ENCODE results near the gene AJUBA.
"Not testable (repeated sequence)": the region's sequence is repeated elsewhere in the genome, so short reads cannot be mapped to it uniquely, and the experiment has no call there.

Gene AJUBA

GRCh38 chr14:23018107-23018506, 35.8 kb upstream of the AJUBA start:
- no peak overlapping the region for H3K4me3 ChIP-seq (ENCODE audit: low read length)
- no peak overlapping the region for H3K9ac ChIP-seq (ENCODE audit: low read depth, low read length)
- H3K9me3 ChIP-seq (ENCODE audit: insufficient read depth, low read depth, low read length) = no peaks in the 10 kb centered on the region
- H3K36me3 ChIP-seq (ENCODE audit: insufficient read depth, low read length) = peaks cover 8% of the 10 kb centered on the region; the same call in 1 of the 2 replicates
- H3K27ac ChIP-seq (ENCODE audit: low read depth, low read length) = no peak overlapping the region
- no peaks in the 10 kb centered on the region for H3K4me1 ChIP-seq (ENCODE audit: insufficient read depth, low read length)
- no peaks in the 10 kb centered on the region for H3K27me3 ChIP-seq (ENCODE audit: insufficient read depth, low read length)

GRCh38 chr14:23017091-23017490, 34.7 kb upstream of the AJUBA start:
- no peak overlapping the region for H3K27ac ChIP-seq (ENCODE audit: low read depth, low read length)
- H3K36me3 ChIP-seq (ENCODE audit: insufficient read depth, low read length) = peaks cover 4% of the 10 kb centered on the region; the same call in 1 of the 2 replicates
- H3K4me1 ChIP-seq (ENCODE audit: insufficient read depth, low read length) = no peaks in the 10 kb centered on the region
- H3K9ac ChIP-seq (ENCODE audit: low read depth, low read length) = no peak overlapping the region
- H3K27me3 ChIP-seq (ENCODE audit: insufficient read depth, low read length) = no peaks in the 10 kb centered on the region
- H3K9me3 ChIP-seq (ENCODE audit: insufficient read depth, low read depth, low read length) = no peaks in the 10 kb centered on the region
- WGBS = 89% methylated on average over 5 of the region's 5 CpGs
- no peak overlapping the region for H3K4me3 ChIP-seq (ENCODE audit: low read length)

DNA sequence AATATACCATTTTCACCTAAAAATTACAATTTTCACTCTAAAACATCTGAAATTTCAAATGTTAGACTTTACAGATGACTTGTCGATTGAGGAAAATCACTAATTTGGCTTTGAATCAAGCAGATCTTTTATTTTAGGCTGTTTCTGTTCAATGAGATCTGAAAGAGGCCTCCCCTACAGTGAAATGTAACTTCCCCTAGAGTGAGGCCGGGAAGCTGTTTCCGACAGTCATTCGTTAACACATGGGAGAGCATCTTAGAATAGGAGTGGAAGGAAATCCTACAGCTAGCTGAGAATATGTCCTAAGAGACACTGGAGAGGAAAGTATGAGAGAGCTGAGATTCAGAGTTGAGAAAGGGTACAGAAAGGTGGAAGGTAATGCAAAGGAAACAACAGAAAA, 33.3 kb upstream of the AJUBA start:
- 82% methylated on average over 4 of the region's 4 CpGs for WGBS
- H3K4me3 ChIP-seq (ENCODE audit: low read length) = no peak overlapping the region

DNA sequence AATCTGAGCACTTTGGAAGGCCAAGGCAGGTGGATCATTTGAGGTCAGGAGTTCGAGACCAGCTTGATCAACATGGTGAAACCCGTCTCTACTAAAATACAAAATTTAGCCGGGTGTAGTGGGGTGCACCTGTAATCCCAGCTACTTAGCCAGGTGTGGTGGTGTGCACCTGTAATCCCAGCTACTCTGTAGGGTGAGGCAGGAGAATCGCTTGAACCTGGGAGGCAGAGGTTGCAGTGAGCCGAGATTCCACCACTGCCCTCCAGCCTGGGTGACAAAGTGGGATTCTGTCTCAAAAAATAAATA, 31.4 kb upstream of the AJUBA start:
- H3K4me1 ChIP-seq (ENCODE audit: insufficient read depth, low read length) = peaks cover 11% of the 10 kb centered on the region
- H3K4me3 ChIP-seq (ENCODE audit: low read length); H3K36me3 ChIP-seq (ENCODE audit: insufficient read depth, low read length); H3K27me3 ChIP-seq (ENCODE audit: insufficient read depth, low read length); H3K27ac ChIP-seq (ENCODE audit: low read depth, low read length); H3K9ac ChIP-seq (ENCODE audit: low read depth, low read length); H3K9me3 ChIP-seq (ENCODE audit: insufficient read depth, low read depth, low read length): not testable (repeated sequence)
- WGBS = 92% methylated on average over 5 of the region's 5 CpGs

More for the DNA sequence above, 33.3 kb upstream of the AJUBA start:
- Histone ChIP-seq H3K9ac (ENCODE audit: low read depth, low read length) (no peak overlapping the region), H3K9me3 (ENCODE audit: insufficient read depth, low read depth, low read length) (no peaks in the 10 kb centered on the region), H3K27me3 (ENCODE audit: insufficient read depth, low read length) (no peaks in the 10 kb centered on the region), H3K27ac (ENCODE audit: low read depth, low read length) (no peak overlapping the region), H3K36me3 (ENCODE audit: insufficient read depth, low read length) (no peaks in the 10 kb centered on the region), H3K4me1 (ENCODE audit: insufficient read depth, low read length) (no peaks in the 10 kb centered on the region)

DNA sequence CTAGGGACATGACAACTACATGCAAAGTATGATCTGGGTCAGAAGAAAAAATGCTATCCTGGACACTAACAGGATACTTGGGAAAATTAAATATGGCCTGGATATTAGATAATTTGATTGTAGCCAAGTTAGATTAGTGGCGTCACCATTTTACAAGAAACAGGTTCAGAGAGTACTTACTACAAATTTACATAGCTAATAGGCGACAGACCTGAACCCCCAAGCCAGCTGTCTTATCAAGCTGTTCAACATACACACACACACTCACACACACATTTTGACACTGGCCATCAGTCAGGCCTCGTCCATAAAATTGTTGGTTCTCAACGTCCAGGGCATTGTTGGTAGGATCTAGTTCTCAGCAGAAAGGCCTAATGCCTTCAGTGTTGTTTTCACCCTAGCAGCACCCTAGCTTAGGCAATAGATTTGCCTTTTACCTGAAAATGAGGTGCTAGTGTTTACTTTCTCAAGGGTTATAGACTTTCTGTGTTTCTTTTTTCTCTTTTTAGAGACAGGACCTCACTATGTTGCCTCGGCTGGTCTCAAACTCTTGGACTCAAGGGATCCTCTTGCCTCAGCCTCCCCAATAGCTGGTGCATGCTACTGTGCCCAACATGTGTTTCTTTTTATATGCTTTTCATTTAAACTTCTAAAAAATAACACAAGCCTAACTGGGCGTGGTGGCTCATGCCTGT, 30.9 kb upstream of the AJUBA start:
- H3K27ac ChIP-seq (ENCODE audit: low read depth, low read length) = no peak overlapping the region
- H3K36me3 ChIP-seq (ENCODE audit: insufficient read depth, low read length) = no peaks in the 10 kb centered on the region
- 87% methylated on average over 6 of the region's 6 CpGs for WGBS
- peaks cover 11% of the 10 kb centered on the region for H3K4me1 ChIP-seq (ENCODE audit: insufficient read depth, low read length)
- H3K4me3 ChIP-seq (ENCODE audit: low read length) = no peak overlapping the region
- H3K9me3 ChIP-seq (ENCODE audit: insufficient read depth, low read depth, low read length) = no peaks in the 10 kb centered on the region
- H3K27me3 ChIP-seq (ENCODE audit: insufficient read depth, low read length) = no peaks in the 10 kb centered on the region
- no peak overlapping the region for H3K9ac ChIP-seq (ENCODE audit: low read depth, low read length)

GRCh38 chr14:23009939-23010726, 27.8 kb upstream of the AJUBA start, which contains the start of gene C14orf93:
Gene C14orf93, minus strand, starts transcription at chr14:23010143. Its CDS starts 11,120 bp downstream, at chr14:22999023.
- H3K4me1 ChIP-seq (ENCODE audit: insufficient read depth, low read length) = peaks cover 21% of the 10 kb centered on the region
- H3K9ac ChIP-seq (ENCODE audit: low read depth, low read length) = peak within 1 kb of the TSS; percentile 62
- H3K27ac ChIP-seq (ENCODE audit: low read depth, low read length) = 0 out of 2 replicates have a peak within 1 kb of the TSS, but pooled peaks have one; percentile 3
- H3K27me3 ChIP-seq (ENCODE audit: insufficient read depth, low read length) = no peaks in the 10 kb centered on the region
- peak within 1 kb of the TSS; percentile 59 for H3K4me3 ChIP-seq (ENCODE audit: low read length)
- H3K9me3 ChIP-seq (ENCODE audit: insufficient read depth, low read depth, low read length) = no peaks in the 10 kb centered on the region
- H3K36me3 ChIP-seq (ENCODE audit: insufficient read depth, low read length) = no peaks in the 10 kb centered on the region
- 7% methylated on average over 40 of the region's 40 CpGs for WGBS

DNA sequence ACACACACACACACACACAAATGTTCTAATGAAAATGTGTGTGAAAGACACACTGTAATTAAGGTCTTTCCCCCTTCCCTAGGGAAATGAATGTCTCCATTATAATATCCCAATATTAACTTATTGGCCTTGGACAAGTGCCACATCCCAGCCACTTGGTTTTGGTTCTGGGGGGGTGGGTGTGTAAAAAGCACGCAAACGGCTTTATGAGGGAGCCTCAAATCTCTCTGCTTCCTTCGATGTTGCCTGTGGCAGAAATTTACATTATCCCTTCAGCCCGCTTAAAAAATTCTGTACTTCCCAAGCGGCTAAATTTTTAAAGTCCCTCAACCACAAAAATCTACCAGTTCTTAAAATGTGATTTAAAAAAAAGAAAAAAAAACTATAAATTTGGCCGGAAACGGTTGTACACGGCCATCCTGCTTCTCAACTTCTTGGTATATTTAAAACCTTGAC, 27.2 kb upstream of the AJUBA start:
- no peaks in the 10 kb centered on the region for H3K9me3 ChIP-seq (ENCODE audit: insufficient read depth, low read depth, low read length)
- H3K4me1 ChIP-seq (ENCODE audit: insufficient read depth, low read length) = peaks cover 21% of the 10 kb centered on the region
- peak overlapping the region; percentile 59 for H3K4me3 ChIP-seq (ENCODE audit: low read length)
- WGBS = 60% methylated on average over 8 of the region's 8 CpGs
- H3K36me3 ChIP-seq (ENCODE audit: insufficient read depth, low read length) = no peaks in the 10 kb centered on the region
- peak overlapping the region; percentile 62; the same call in 1 of the 2 replicates for H3K9ac ChIP-seq (ENCODE audit: low read depth, low read length)
- H3K27me3 ChIP-seq (ENCODE audit: insufficient read depth, low read length) = no peaks in the 10 kb centered on the region
- no peak overlapping the region for H3K27ac ChIP-seq (ENCODE audit: low read depth, low read length)

- no peaks in the 10 kb centered on the region for H3K9me3 ChIP-seq (ENCODE audit: insufficient read depth, low read depth, low read length)
- H3K27ac ChIP-seq (ENCODE audit: low read depth, low read length) = no peak overlapping the region
- 94% methylated on average over 3 of the region's 3 CpGs for WGBS
- H3K9ac ChIP-seq (ENCODE audit: low read depth, low read length) = no peak overlapping the region
- H3K27me3 ChIP-seq (ENCODE audit: insufficient read depth, low read length) = no peaks in the 10 kb centered on the region
- H3K4me3 ChIP-seq (ENCODE audit: low read length) = no peak overlapping the region
- H3K4me1 ChIP-seq (ENCODE audit: insufficient read depth, low read length) = peaks cover 21% of the 10 kb centered on the region
- no peaks in the 10 kb centered on the region for H3K36me3 ChIP-seq (ENCODE audit: insufficient read depth, low read length)
Observed at GRCh38 chr14:23008831-23009230, 26.5 kb upstream of the AJUBA start.

- H3K9me3 ChIP-seq (ENCODE audit: insufficient read depth, low read depth, low read length) = no peaks in the 10 kb centered on the region
- no peaks in the 10 kb centered on the region for H3K27me3 ChIP-seq (ENCODE audit: insufficient read depth, low read length)
- H3K4me3 ChIP-seq (ENCODE audit: low read length) = peak overlapping the region; percentile 75
- 1% methylated on average over 62 of the region's 62 CpGs for WGBS
- H3K9ac ChIP-seq (ENCODE audit: low read depth, low read length) = peak overlapping the region; percentile 92
- H3K4me1 ChIP-seq (ENCODE audit: insufficient read depth, low read length) = peaks cover 21% of the 10 kb centered on the region
- H3K27ac ChIP-seq (ENCODE audit: low read depth, low read length) = peak overlapping the region; percentile 92
- no peaks in the 10 kb centered on the region for H3K36me3 ChIP-seq (ENCODE audit: insufficient read depth, low read length)
Observed at GRCh38 chr14:23006544-23007419, 24.4 kb upstream of the AJUBA start.

GRCh38 chr14:23006188-23006534, 23.8 kb upstream of the AJUBA start:
- H3K27ac ChIP-seq (ENCODE audit: low read depth, low read length) = peak overlapping the region; percentile 92
- peaks cover 21% of the 10 kb centered on the region for H3K4me1 ChIP-seq (ENCODE audit: insufficient read depth, low read length)
- no peaks in the 10 kb centered on the region for H3K9me3 ChIP-seq (ENCODE audit: insufficient read depth, low read depth, low read length)
- peak overlapping the region; percentile 75 for H3K4me3 ChIP-seq (ENCODE audit: low read length)
- H3K27me3 ChIP-seq (ENCODE audit: insufficient read depth, low read length) = no peaks in the 10 kb centered on the region
- H3K36me3 ChIP-seq (ENCODE audit: insufficient read depth, low read length) = no peaks in the 10 kb centered on the region
- WGBS = 96% methylated on average over 4 of the region's 5 CpGs
- peak overlapping the region; percentile 92 for H3K9ac ChIP-seq (ENCODE audit: low read depth, low read length)
